SU-DHL-6 (cell line): ENCODE results near the gene FSTL1.

Experiments
- EZH2phosphoT487 ChIP-seq: fragments of 200-600 bp; sonication (generic), shearing (Covaris generic); conservative IDR thresholded peaks from 2 replicates; pipeline ENCODE4 v1.6.1; 2018; ENCODE audit warnings: mild to moderate bottlenecking, antibody characterized with exemption, low read length, moderate library complexity, mixed read lengths
- TF ChIP-seq, protein P1 (sequence below): fragments of 200-600 bp; sonication (generic); IDR thresholded peaks from one replicate; pipeline ENCODE4 v1.5.1; 2017; ENCODE audit warnings: antibody characterized with exemption, mild to moderate bottlenecking, low read length, moderate library complexity; ENCODE audit not compliant: insufficient read depth, poor library complexity, severe bottlenecking

- TF ChIP-seq, protein P1, sequence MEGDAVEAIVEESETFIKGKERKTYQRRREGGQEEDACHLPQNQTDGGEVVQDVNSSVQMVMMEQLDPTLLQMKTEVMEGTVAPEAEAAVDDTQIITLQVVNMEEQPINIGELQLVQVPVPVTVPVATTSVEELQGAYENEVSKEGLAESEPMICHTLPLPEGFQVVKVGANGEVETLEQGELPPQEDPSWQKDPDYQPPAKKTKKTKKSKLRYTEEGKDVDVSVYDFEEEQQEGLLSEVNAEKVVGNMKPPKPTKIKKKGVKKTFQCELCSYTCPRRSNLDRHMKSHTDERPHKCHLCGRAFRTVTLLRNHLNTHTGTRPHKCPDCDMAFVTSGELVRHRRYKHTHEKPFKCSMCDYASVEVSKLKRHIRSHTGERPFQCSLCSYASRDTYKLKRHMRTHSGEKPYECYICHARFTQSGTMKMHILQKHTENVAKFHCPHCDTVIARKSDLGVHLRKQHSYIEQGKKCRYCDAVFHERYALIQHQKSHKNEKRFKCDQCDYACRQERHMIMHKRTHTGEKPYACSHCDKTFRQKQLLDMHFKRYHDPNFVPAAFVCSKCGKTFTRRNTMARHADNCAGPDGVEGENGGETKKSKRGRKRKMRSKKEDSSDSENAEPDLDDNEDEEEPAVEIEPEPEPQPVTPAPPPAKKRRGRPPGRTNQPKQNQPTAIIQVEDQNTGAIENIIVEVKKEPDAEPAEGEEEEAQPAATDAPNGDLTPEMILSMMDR = no peak
- no peak for TF ChIP-seq EZH2phosphoT487
These were observed 29.8 kb downstream of the FSTL1 start for GRCh38 chr3:120420928-120421551.
